Stimulated activated CD8-positive, alpha-beta memory T cell treated with anti-CD3 and anti-CD28 coated beads, Interleukin-15, amount 100 ng/mL, for 4 hours (primary cell): Measurements from ENCODE around the gene LIN7C.
"Not testable (repeated sequence)": the region's sequence is repeated elsewhere in the genome, so short reads cannot be mapped to it uniquely, and the experiment has no call there.

Experiments
- DNase-seq, 2 donors: peaks; one replicate each; pipeline ENCODE4 v3.0.0-alpha.2; 2020; ENCODE audit warnings: low read depth in 2 of 2

LIN7C gene

GRCh38 chr11:27470826-27471588 lies 35.6 kb downstream of the LIN7C start:
- DNase-seq, result no peak

GRCh38 chr11:27470166-27470565 lies 36.4 kb downstream of the LIN7C start:
- DNase-seq, result no peak

- no peak for DNase-seq
Measured at GRCh38 chr11:27468995-27469695, 37.4 kb downstream of the LIN7C start.

GRCh38 chr11:27468209-27468994 lies 38.2 kb downstream of the LIN7C start:
- no peak for DNase-seq

- no peak for DNase-seq
Measured at GRCh38 chr11:27467181-27467913, 39.2 kb downstream of the LIN7C start.

- DNase-seq, result no peak
Measured at GRCh38 chr11:27466363-27466762, 40.2 kb downstream of the LIN7C start.

- no peak for DNase-seq
Measured at GRCh38 chr11:27465629-27466028, 40.9 kb downstream of the LIN7C start.

DNA sequence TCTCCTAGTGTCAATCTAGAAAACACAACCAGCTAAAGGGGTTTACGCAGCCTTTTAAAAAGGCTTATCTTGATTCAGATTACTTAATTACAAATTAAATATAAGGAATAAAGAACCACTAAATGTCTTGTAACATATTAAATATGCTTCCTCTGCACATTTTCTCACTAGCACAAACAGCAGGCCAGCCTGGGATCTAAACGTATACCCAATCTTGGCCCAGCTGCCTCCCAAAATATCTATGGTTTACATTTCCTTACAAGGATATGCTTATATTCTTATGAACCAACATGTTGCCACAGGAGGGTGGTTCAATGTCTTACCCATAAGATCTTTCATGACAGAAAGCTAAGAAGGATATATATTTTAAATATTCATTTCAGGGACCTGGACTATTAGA lies 41.7 kb downstream of the LIN7C start:
- no peak for DNase-seq

DNA sequence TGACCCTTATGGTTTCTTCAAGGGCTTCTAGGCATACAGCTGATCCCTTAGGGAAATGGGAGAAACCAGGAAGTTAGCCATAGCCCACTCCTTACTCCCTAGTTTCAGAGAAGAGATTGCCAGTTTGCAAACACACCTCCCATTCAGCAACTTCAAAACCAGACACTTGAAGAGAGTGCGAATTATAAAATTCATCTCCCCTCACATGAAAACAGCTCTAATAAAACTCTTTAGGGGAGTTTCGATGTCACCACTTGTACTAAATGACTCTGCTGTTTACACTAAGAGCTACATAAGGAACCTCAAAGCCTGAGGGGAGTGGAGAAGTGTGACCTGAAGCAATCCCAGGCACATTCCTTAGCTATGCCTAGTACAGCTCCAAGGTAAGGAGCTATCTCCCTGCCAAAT lies 42.3 kb downstream of the LIN7C start:
- no peak for DNase-seq

DNA sequence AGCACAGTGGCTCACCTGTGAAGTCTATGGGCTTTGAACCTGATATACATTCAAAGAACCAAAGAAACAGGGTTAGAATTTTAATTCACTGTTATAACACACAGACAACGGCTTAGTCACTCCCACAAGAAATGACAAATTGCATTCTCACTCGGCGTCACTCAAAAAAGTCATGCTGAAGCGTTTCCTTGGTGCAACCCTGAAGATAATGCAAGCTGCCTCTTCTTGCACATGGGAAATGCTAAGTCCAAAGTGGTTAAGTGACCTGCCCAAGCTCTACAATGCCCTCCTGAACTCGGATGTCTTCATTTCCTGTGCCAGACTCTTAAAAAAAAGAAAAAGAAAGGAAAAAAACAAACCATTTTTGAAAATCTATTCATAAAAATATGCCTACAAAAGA lies 44.0 kb downstream of the LIN7C start:
- DNase-seq, result no peak

DNA sequence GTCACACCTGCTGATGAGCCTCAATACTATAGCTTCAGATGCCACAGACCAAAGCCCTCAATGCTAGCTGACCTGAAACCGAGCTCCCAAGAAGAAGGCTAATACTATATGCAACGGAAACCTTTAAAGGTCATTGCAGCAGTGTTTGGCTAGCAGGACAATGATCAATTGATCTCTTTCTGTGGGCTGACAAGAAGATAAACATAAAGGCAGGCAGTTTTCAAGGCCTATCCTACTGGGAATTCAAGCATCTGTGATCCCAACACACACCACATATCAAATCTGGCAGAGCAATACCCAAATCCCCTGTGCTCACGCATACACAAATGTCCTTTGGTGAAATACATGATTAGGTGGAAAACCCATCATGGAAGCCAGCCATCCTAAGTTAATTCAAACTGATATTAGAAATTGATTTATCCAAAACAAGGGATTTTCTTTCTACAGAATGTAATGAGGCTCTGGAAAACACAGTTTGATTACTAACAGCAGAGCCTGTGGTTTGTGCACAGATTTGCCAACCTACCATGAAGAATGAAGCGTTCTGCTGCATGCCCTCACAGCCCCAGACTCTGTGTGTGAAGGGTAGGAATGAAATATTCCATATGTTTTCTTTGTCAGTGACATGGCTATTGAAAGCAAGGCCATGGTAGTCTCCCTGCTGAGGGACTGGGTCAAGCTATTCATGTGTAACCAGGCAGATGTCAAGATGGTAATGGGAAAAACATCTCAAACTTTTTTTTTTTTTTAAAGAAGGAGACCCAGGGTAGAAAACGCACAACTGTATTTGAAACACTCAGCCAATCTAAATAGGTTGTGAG lies 46.2 kb downstream of the LIN7C start:
- DNase-seq, result no peak

DNA sequence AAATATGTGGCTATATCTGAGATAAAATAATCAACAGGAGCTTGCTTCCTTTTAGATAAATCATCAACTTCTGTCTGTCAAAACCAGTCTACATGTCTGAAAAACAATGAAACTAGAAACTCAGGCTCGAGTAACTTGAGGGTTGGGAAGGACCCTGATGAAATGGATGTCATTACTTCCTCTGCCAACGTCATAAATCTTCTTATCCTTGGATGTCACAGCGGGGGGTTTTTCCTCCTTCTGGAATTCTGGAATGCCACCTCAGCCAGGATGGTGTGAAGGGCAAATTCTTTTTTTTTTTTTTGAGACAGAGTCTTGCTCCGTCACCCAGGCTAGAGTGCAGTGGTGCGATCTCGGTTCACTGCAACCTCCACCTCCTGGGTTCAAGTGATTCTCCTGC lies 47.4 kb downstream of the LIN7C start:
- DNase-seq, result no peak

DNA sequence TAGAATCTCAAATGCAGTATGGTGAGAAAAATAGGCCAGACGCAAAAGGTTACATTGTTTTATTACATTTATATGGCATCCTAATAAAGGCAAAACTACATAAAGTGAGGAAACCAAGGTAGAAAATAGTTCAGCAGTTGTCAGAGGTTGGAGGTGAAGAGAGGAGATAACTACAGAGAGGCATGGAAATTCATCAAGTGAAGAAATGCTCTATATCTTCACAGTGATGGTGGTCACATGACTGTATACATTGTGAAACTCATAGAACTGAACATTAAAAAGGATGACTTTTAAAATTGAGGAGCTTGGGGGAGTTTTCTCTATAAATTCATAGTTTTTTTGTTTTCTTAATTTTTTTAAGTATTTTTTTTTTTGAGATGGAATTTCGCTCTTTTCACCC lies 48.4 kb downstream of the LIN7C start:
- no peak for DNase-seq

DNA sequence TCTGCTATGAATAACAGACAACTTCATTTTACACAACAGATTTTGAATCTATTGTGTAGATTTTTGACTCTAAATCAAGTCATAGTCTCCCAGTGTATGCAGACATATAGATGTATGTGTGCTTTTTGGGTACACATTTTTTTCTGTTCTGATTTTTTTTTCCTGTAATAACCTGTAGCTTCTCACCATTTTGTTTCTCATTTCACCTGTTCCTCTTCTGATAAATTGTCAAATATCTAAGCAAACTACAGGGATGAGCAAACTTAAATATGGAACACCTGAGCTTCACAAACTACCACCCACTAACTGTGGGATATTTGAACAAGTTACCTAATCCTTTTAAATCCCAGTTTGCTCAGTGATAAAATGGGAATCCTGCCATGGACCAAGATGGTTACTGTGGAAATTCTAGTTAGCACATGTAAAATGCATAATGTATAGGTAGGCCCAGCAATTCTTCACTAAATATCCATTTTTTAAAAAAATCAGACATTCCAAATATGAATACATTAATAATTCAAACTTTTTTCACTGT lies 49.7 kb downstream of the LIN7C start:
- no peak for DNase-seq

DNA sequence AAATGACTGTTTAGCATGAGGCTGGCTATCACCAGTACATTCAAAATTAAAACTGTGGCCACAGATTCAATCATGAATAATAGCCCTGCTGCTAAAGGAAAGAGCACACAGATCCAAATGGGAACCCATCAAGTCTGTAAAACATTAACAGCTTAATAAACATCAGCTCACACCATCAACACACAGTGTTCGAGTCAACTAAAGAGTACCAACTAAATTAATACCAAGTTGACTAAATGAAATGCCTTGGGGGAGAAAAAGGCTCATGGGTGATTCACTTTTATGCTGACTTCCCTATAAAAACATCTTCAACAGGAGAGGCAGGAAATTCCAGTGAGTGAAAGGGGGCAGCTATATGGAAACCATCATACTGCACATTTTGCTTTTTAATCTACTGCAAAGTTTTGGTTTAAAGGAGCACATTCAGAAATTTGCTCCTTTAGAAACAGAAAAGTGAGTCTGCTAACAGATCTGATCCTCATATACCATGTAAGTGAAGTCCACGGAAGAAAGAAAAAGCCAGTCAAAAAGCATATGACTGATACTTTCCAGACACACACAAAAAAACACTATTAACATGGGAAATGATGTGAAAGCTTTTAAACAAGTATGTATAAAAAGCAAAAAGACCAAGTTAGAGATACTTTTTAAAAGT lies 50.3 kb downstream of the LIN7C start:
- no peak for DNase-seq

DNA sequence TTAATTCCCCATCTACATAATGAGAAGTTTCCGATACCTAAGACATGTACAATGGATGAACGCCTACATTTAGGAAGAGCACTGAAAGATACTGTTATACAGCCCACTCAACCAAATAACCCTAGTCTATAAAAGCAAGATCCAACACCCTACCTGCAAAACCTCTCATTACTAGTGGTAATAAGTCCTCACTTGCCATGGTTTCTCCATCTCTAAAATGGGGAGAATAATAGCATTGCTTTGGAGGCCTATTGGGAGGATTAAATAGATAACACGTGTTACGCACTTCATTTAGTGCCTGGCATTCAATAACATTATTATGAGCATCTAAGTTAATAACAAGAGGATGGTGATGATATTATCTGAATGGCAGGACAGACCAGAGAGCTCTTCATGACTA lies 50.9 kb downstream of the LIN7C start:
- DNase-seq, result no peak

GRCh38 chr11:27453701-27454100 lies 52.9 kb downstream of the LIN7C start:
- no peak for DNase-seq

DNA sequence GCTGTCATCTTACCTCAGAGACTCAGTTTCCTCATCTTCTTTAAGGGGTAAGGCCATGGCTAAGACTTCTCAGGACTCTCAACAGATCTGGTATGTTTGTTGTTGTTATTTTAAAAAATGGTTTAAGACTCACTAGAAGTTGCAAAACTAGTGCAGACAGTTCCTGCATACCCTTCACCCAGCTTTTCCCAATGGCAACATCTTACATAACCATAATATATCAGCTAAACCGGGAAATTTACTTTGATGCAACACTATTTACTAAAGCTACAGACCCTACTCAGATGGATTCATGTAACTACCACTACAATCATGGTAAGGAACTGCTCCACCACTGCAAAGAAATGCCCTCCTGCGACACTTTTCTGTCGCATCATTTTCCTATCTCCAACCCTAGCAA lies 54.4 kb downstream of the LIN7C start:
- DNase-seq, result no peak

DNA sequence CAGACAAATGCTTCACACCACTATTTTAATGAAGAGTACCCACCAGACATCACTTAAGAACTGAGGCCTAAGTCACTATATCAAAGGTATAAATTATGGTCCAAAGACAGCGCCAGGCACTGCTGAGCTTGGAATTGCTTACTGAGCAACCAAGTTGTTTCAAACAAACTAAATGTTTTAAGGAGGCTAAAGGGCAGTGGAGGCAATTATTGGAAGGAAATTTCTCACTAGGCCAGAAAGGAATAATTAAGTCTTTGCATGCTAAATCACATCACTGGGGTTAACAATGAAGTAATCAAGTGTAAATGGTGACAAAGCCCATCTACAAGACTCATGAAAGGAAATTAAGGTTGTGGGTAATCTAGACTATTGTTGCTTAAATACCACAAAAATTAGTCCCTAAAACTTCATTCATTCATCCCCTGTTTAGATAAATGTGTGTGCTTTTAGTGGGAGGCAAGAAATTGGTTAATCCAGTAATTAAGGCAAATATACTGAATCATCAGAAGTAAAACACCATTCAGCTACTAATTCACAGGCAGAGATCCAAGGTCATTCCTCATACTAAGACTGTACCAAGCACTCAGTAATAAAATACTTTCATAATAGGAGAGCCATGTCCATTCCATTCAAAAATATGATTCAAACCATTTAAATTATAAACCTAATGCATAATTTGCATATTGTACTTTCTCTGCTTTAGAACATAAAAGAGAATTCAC lies 55.2 kb downstream of the LIN7C start:
- DNase-seq, result no peak

DNA sequence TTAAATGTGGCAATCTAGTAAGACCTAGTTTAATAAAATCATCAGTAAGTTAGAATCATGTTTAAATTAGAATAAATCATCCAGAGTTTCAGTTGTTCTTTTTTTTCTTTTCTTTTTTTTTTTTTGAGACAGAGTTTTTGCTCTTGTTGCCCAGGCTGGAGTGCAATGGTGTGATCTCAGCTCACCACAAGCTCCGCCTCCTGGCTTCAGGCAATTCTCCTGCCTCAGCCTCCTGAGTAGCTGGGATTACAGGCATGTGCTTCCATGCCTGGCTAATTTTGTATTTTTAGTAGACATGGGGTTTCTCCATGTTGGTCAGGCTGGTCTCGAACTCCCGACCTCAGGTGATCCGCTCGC lies 58.4 kb downstream of the LIN7C start:
- DNase-seq, result not testable (repeated sequence)
